PC-3 (cell line): ENCODE data around the gene POLQ. TPM values are rescaled to one million over a fixed set of nuclear protein-coding genes. Genes with fewer than 3 reads are reported as not detected.

Experiments used
- ATAC-seq: fragments of 200-7000 bp; cut with Tn5 transposase; 2 replicates; pipeline ENCODE4 v1.9.1; 2020; ENCODE audit warnings: mild to moderate bottlenecking, moderate library complexity
- BruUV-seq: library from RNA; stranded (reverse); fragments of 400-500 nt; replicated peaks from 2 replicates; lab custom pipeline; 2021; lab: Mats Ljungman, UMichigan
- CTCF ChIA-PET: fragments of 300-600 bp; sonication (Branson Sonifier 250); formaldehyde crosslinking; loops from one replicate; lab custom pipeline; 2022; ENCODE audit warnings: antibody characterized with exemption; lab: Charles Lee
- POLR2A ChIA-PET: fragments of 300-600 bp; sonication (Branson Sonifier 250); formaldehyde crosslinking; loops from one replicate; lab custom pipeline; 2022; ENCODE audit warnings: antibody characterized with exemption; ENCODE audit not compliant: unreplicated experiment; lab: Charles Lee
- DNase-seq: peaks from one replicate; pipeline ENCODE4 v3.0.0-alpha.2; 2015
- H2AFZ ChIP-seq: fragments of 300-600 bp; sonication (generic); 2 replicates; pipeline ENCODE4 v1.6.0; 2016; ENCODE audit warnings: antibody characterized with exemption, low read length
- H3F3A ChIP-seq: fragments of 300-600 bp; sonication (generic); one replicate; pipeline ENCODE4 v1.6.0; 2017; ENCODE audit warnings: antibody characterized with exemption, low read length, control low read depth, mild to moderate bottlenecking; ENCODE audit not compliant: unreplicated experiment
- H3K27ac ChIP-seq: fragments of 300-600 bp; sonication (generic); 2 replicates; pipeline ENCODE4 v1.5.1; 2016; ENCODE audit warnings: mild to moderate bottlenecking, low read length
- H3K27me3 ChIP-seq: fragments of 300-600 bp; sonication (generic); 2 replicates; pipeline ENCODE4 v1.6.1; 2016; ENCODE audit warnings: low read length, mixed read lengths
- H3K36me3 ChIP-seq: fragments of 300-600 bp; sonication (generic); 2 replicates; pipeline ENCODE4 v1.6.1; 2016; ENCODE audit warnings: low read depth, mixed run types, low read length, mixed read lengths
- H3K4me1 ChIP-seq: fragments of 300-600 bp; sonication (generic); 2 replicates; pipeline ENCODE4 v1.5.1; 2016; ENCODE audit warnings: low read length; ENCODE audit not compliant: insufficient read depth
- H3K4me2 ChIP-seq: fragments of 300-600 bp; sonication (generic); 2 replicates; pipeline ENCODE4 v1.6.0; 2016; ENCODE audit warnings: low read length
- H3K4me3 ChIP-seq: fragments of 300-600 bp; sonication (generic); 2 replicates; pipeline ENCODE4 v1.5.1; 2016; ENCODE audit warnings: mild to moderate bottlenecking, low read length, mixed read lengths
- H3K79me2 ChIP-seq: fragments of 300-600 bp; sonication (generic); 2 replicates; pipeline ENCODE4 v1.6.1; 2017; ENCODE audit warnings: low read length, mixed read lengths
- H3K9ac ChIP-seq: fragments of 300-600 bp; sonication (generic); 2 replicates; pipeline ENCODE4 v1.6.0; 2016; ENCODE audit warnings: mild to moderate bottlenecking, low read length
- H3K9me2 ChIP-seq: fragments of 300-600 bp; sonication (generic); replicated peaks from 2 replicates; pipeline ENCODE4 v1.6.1; 2016; ENCODE audit warnings: mixed run types, low read length, mixed read lengths
- H3K9me3 ChIP-seq: fragments of 300-600 bp; sonication (generic); 2 replicates; pipeline ENCODE4 v1.6.1; 2016; ENCODE audit warnings: low read length, mixed read lengths
- H4K20me1 ChIP-seq: fragments of 300-600 bp; sonication (generic); 2 replicates; pipeline ENCODE4 v1.6.1; 2016; ENCODE audit warnings: low read length, mixed read lengths
- EZH2 ChIP-seq: fragments of 300-600 bp; sonication (generic); IDR thresholded peaks from one replicate; pipeline ENCODE4 v1.6.1; 2017; ENCODE audit warnings: antibody characterized with exemption, mild to moderate bottlenecking, low read length; ENCODE audit not compliant: unreplicated experiment
- EZH2phosphoT487 ChIP-seq: fragments of 300-600 bp; sonication (generic); IDR thresholded peaks from 2 replicates; pipeline ENCODE4 v1.6.1; 2018; ENCODE audit warnings: mild to moderate bottlenecking, antibody characterized with exemption, low read length, borderline replicate concordance
- intact Hi-C: fragments of 100-400 bp; cut with micrococcal nuclease; formaldehyde crosslinking; loops from 2 replicates; pipeline ENCODE4 v1.9.0; 2023
- total RNA-seq: library from RNA; depleted of rRNA; stranded (reverse); fragments of >200 nt; gene quantifications from 2 replicates; pipeline ENCODE4 v1.2.3, GENCODE V29; 2014
- TF ChIP-seq, protein P1 (sequence below): fragments of 300-600 bp; sonication (generic); conservative IDR thresholded peaks from 2 replicates; pipeline ENCODE4 v1.5.1; 2017; ENCODE audit warnings: antibody characterized with exemption, low read depth, mild to moderate bottlenecking, low read length

POLQ gene
- total RNA-seq, 1 experiment from 2014 or later: 22.2 TPM

DNA sequence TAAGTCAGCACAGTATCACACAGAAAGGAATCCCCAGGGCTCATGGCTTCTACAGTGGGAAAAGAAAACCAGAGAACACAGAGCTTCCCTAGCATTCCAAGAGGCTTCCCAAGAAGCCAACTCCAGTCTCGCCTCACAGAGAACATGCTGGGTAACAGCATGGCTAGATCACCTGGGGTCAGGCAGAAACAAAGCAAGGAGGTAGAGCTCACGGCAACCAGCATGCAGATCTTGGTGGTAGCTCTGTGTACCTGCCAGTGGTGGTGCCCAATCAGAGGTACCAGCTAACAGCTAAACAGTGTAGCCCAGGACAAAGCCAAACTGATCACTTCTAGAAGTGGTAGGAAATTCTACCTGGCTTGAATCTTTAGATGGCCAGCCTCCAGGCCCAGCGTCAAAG, 31.3 kb downstream of the POLQ start:
- H3K4me1 ChIP-seq: no peaks in the 10 kb centered on the region
- no peak overlapping the region for H3K4me2 ChIP-seq
- H3K27ac ChIP-seq: no peak overlapping the region
- H3K9ac ChIP-seq: no peak overlapping the region
- no peak for DNase-seq
- peaks cover 4% of the 10 kb centered on the region; the same call in 1 of the 2 replicates for H4K20me1 ChIP-seq
- H3K27me3 ChIP-seq: no peaks in the 10 kb centered on the region
- H3K4me3 ChIP-seq: no peak overlapping the region
- POLR2A ChIA-PET: no interaction called here
- no peaks in the 10 kb centered on the region for H3K9me2 ChIP-seq
- H3K79me2 ChIP-seq: peaks cover 9% of the 10 kb centered on the region
- ATAC-seq: no peak
- no peak for TF ChIP-seq EZH2
- TF ChIP-seq EZH2phosphoT487: no peak
- TF ChIP-seq, protein P1, sequence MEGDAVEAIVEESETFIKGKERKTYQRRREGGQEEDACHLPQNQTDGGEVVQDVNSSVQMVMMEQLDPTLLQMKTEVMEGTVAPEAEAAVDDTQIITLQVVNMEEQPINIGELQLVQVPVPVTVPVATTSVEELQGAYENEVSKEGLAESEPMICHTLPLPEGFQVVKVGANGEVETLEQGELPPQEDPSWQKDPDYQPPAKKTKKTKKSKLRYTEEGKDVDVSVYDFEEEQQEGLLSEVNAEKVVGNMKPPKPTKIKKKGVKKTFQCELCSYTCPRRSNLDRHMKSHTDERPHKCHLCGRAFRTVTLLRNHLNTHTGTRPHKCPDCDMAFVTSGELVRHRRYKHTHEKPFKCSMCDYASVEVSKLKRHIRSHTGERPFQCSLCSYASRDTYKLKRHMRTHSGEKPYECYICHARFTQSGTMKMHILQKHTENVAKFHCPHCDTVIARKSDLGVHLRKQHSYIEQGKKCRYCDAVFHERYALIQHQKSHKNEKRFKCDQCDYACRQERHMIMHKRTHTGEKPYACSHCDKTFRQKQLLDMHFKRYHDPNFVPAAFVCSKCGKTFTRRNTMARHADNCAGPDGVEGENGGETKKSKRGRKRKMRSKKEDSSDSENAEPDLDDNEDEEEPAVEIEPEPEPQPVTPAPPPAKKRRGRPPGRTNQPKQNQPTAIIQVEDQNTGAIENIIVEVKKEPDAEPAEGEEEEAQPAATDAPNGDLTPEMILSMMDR: no peak
- no TSS peak for BruUV-seq
- H3K36me3 ChIP-seq: peaks cover 49% of the 10 kb centered on the region
- intact Hi-C loops: no loop called here
- no peaks in the 10 kb centered on the region for H3F3A ChIP-seq
- no peak overlapping the region for H2AFZ ChIP-seq
- CTCF ChIA-PET: no interaction called here
- H3K9me3 ChIP-seq: no peaks in the 10 kb centered on the region

GRCh38 chr3:121508389-121508788, 37.4 kb downstream of the POLQ start:
- no peaks in the 10 kb centered on the region for H4K20me1 ChIP-seq
- H3K9me3 ChIP-seq: no peaks in the 10 kb centered on the region
- POLR2A ChIA-PET: no interaction called here
- no peaks in the 10 kb centered on the region for H3K79me2 ChIP-seq
- no peak for DNase-seq
- no peak overlapping the region for H3K4me2 ChIP-seq
- no TSS peak for BruUV-seq
- H3K4me3 ChIP-seq: no peak overlapping the region
- peaks cover 53% of the 10 kb centered on the region for H3K36me3 ChIP-seq
- H3F3A ChIP-seq: no peaks in the 10 kb centered on the region
- no peak for ATAC-seq
- no peak overlapping the region for H2AFZ ChIP-seq
- no peaks in the 10 kb centered on the region for H3K9me2 ChIP-seq
- no peak overlapping the region for H3K9ac ChIP-seq
- intact Hi-C loops: no loop called here
- no peaks in the 10 kb centered on the region for H3K27me3 ChIP-seq
- H3K27ac ChIP-seq: no peak overlapping the region
- TF ChIP-seq, protein P1: no peak
- no peak for TF ChIP-seq EZH2
- no peak for TF ChIP-seq EZH2phosphoT487
- H3K4me1 ChIP-seq: no peaks in the 10 kb centered on the region
- CTCF ChIA-PET: no interaction called here

GRCh38 chr3:121505256-121505655, 40.5 kb downstream of the POLQ start:
- no peaks in the 10 kb centered on the region for H4K20me1 ChIP-seq
- no peak for ATAC-seq
- no TSS peak for BruUV-seq
- H3K79me2 ChIP-seq: no peaks in the 10 kb centered on the region
- no peak overlapping the region for H3K27ac ChIP-seq
- no peaks in the 10 kb centered on the region for H3K27me3 ChIP-seq
- H3K4me3 ChIP-seq: no peak overlapping the region
- H3F3A ChIP-seq: no peaks in the 10 kb centered on the region
- peaks cover 56% of the 10 kb centered on the region for H3K36me3 ChIP-seq
- TF ChIP-seq EZH2 (no peak), EZH2phosphoT487 (no peak)
- TF ChIP-seq, protein P1: no peak
- no peak overlapping the region for H3K9ac ChIP-seq
- H3K9me2 ChIP-seq: no peaks in the 10 kb centered on the region
- DNase-seq: no peak
- no peaks in the 10 kb centered on the region for H3K9me3 ChIP-seq
- no peak overlapping the region for H3K4me2 ChIP-seq
- no peaks in the 10 kb centered on the region for H3K4me1 ChIP-seq
- H2AFZ ChIP-seq: no peak overlapping the region
- ChIA-PET CTCF (no interaction called here), POLR2A (no interaction called here)
- intact Hi-C loops: no loop called here
